IPS-20b (cell line): Measurements from ENCODE around the gene RPP30.
"Not testable (repeated sequence)": the region's sequence is repeated elsewhere in the genome, so short reads cannot be mapped to it uniquely, and the experiment has no call there.

Source experiments
- H3K27ac ChIP-seq: one replicate; pipeline ENCODE4 v1.5.1; 2013; ENCODE audit warnings: low read length
- H3K27me3 ChIP-seq: 2 replicates; pipeline ENCODE4 v1.6.1; 2013; ENCODE audit warnings: mild to moderate bottlenecking, low read length, inconsistent platforms; ENCODE audit not compliant: insufficient read depth
- H3K36me3 ChIP-seq: 2 replicates; pipeline ENCODE4 v1.6.1; 2013; ENCODE audit warnings: low read depth, mild to moderate bottlenecking, inconsistent platforms, low read length, moderate library complexity; ENCODE audit not compliant: insufficient read depth
- H3K4me1 ChIP-seq: 2 replicates; pipeline ENCODE4 v1.6.1; 2013; ENCODE audit warnings: mild to moderate bottlenecking, control low read depth, inconsistent platforms, low read length, moderate library complexity; ENCODE audit not compliant: insufficient read depth
- H3K4me3 ChIP-seq: 2 replicates; pipeline ENCODE4 v1.5.1; 2013; ENCODE audit warnings: mild to moderate bottlenecking, low read length, inconsistent platforms
- H3K9ac ChIP-seq: 2 replicates; pipeline ENCODE4 v1.6.1; 2013; ENCODE audit warnings: low read depth, mild to moderate bottlenecking, inconsistent platforms, low read length, moderate library complexity
- H3K9me3 ChIP-seq: 2 replicates; pipeline ENCODE4 v1.6.1; 2013; ENCODE audit warnings: mild to moderate bottlenecking, low read depth, low read length, inconsistent platforms; ENCODE audit not compliant: insufficient read depth

RPP30 gene

GRCh38 chr10:90872648-90873020 is 860 bp downstream of the RPP30 start:
- no peak overlapping the region for H3K27ac ChIP-seq
- peaks cover 5% of the 10 kb centered on the region; the same call in 1 of the 2 replicates for H3K9me3 ChIP-seq
- peaks cover 3% of the 10 kb centered on the region; the same call in 1 of the 2 replicates for H3K4me1 ChIP-seq
- H3K9ac ChIP-seq = peak overlapping the region; percentile 94
- H3K27me3 ChIP-seq = no peaks in the 10 kb centered on the region
- H3K36me3 ChIP-seq = peaks cover 24% of the 10 kb centered on the region
- H3K4me3 ChIP-seq = peak overlapping the region; percentile 86

- peaks cover 86% of the 10 kb centered on the region for H3K36me3 ChIP-seq
These were observed 7.3 kb downstream of the RPP30 start for GRCh38 chr10:90879062-90879461.

GRCh38 chr10:90880059-90880719 is 8.4 kb downstream of the RPP30 start:
- not testable (repeated sequence) for H3K9ac ChIP-seq, H3K4me3 ChIP-seq, H3K27ac ChIP-seq, H3K27me3 ChIP-seq, H3K4me1 ChIP-seq, H3K9me3 ChIP-seq
- peaks cover 97% of the 10 kb centered on the region for H3K36me3 ChIP-seq

More at GRCh38 chr10:90879062-90879461, 7.3 kb downstream of the RPP30 start:
- Histone ChIP-seq H3K4me3 (no peak overlapping the region), H3K27me3 (no peaks in the 10 kb centered on the region), H3K4me1 (no peaks in the 10 kb centered on the region), H3K9ac (no peak overlapping the region), H3K9me3 (no peaks in the 10 kb centered on the region), H3K27ac (no peak overlapping the region)

GRCh38 chr10:90884431-90884830 is 12.7 kb downstream of the RPP30 start:
- H3K27me3 ChIP-seq = no peaks in the 10 kb centered on the region
- H3K9ac ChIP-seq = no peak overlapping the region
- no peaks in the 10 kb centered on the region for H3K9me3 ChIP-seq
- peaks cover 97% of the 10 kb centered on the region for H3K36me3 ChIP-seq
- no peaks in the 10 kb centered on the region for H3K4me1 ChIP-seq
- H3K4me3 ChIP-seq = no peak overlapping the region
- H3K27ac ChIP-seq = no peak overlapping the region

GRCh38 chr10:90885176-90885575 is 13.4 kb downstream of the RPP30 start:
- Histone ChIP-seq H3K27ac (no peak overlapping the region), H3K9me3 (no peaks in the 10 kb centered on the region), H3K27me3 (no peaks in the 10 kb centered on the region), H3K4me1 (no peaks in the 10 kb centered on the region), H3K9ac (no peak overlapping the region), H3K4me3 (no peak overlapping the region), H3K36me3 (peaks cover 97% of the 10 kb centered on the region)

GRCh38 chr10:90887555-90887954 is 15.8 kb downstream of the RPP30 start:
- Histone ChIP-seq H3K4me1 (no peaks in the 10 kb centered on the region), H3K4me3 (no peak overlapping the region), H3K27ac (no peak overlapping the region), H3K36me3 (peaks cover 98% of the 10 kb centered on the region), H3K9ac (no peak overlapping the region), H3K27me3 (no peaks in the 10 kb centered on the region), H3K9me3 (no peaks in the 10 kb centered on the region)

- Histone ChIP-seq H3K36me3 (peaks cover 98% of the 10 kb centered on the region), H3K4me3 (no peak overlapping the region), H3K27me3 (no peaks in the 10 kb centered on the region), H3K27ac (no peak overlapping the region), H3K4me1 (no peaks in the 10 kb centered on the region), H3K9me3 (no peaks in the 10 kb centered on the region), H3K9ac (no peak overlapping the region)
These were observed 16.6 kb downstream of the RPP30 start for GRCh38 chr10:90888387-90888786.

- Histone ChIP-seq H3K4me3 (no peak overlapping the region), H3K9ac (no peak overlapping the region), H3K9me3 (no peaks in the 10 kb centered on the region), H3K36me3 (peaks cover 98% of the 10 kb centered on the region), H3K4me1 (no peaks in the 10 kb centered on the region), H3K27ac (no peak overlapping the region), H3K27me3 (no peaks in the 10 kb centered on the region)
These were observed 17.9 kb downstream of the RPP30 start for GRCh38 chr10:90889636-90890035.

GRCh38 chr10:90890347-90890746 is 18.6 kb downstream of the RPP30 start:
- H3K36me3 ChIP-seq = peaks cover 98% of the 10 kb centered on the region
- no peak overlapping the region for H3K4me3 ChIP-seq
- no peaks in the 10 kb centered on the region for H3K9me3 ChIP-seq
- H3K27ac ChIP-seq = no peak overlapping the region
- H3K4me1 ChIP-seq = no peaks in the 10 kb centered on the region
- no peak overlapping the region for H3K9ac ChIP-seq
- H3K27me3 ChIP-seq = no peaks in the 10 kb centered on the region

GRCh38 chr10:90893190-90893589 is 21.4 kb downstream of the RPP30 start:
- Histone ChIP-seq H3K4me3 (no peak overlapping the region), H3K9me3 (no peaks in the 10 kb centered on the region), H3K36me3 (peaks cover 94% of the 10 kb centered on the region), H3K4me1 (no peaks in the 10 kb centered on the region), H3K27ac (no peak overlapping the region), H3K27me3 (no peaks in the 10 kb centered on the region), H3K9ac (no peak overlapping the region)

GRCh38 chr10:90896916-90897315 is 25.1 kb downstream of the RPP30 start:
- not testable (repeated sequence) for H3K9ac ChIP-seq, H3K27me3 ChIP-seq, H3K4me1 ChIP-seq, H3K4me3 ChIP-seq, H3K9me3 ChIP-seq, H3K27ac ChIP-seq
- H3K36me3 ChIP-seq = peaks cover 90% of the 10 kb centered on the region

GRCh38 chr10:90905925-90906324 is 34.2 kb downstream of the RPP30 start:
- H3K9ac ChIP-seq = no peak overlapping the region
- H3K4me1 ChIP-seq = no peaks in the 10 kb centered on the region
- no peak overlapping the region for H3K4me3 ChIP-seq
- H3K9me3 ChIP-seq = peaks cover 5% of the 10 kb centered on the region; the same call in 1 of the 2 replicates
- H3K27me3 ChIP-seq = no peaks in the 10 kb centered on the region
- H3K27ac ChIP-seq = no peak overlapping the region
- peaks cover 37% of the 10 kb centered on the region for H3K36me3 ChIP-seq
